Muscle layer of colon (tissue), 2 donors: ENCODE data around the gene PODXL.
"Not testable (repeated sequence)": the region's sequence is repeated elsewhere in the genome, so short reads cannot be mapped to it uniquely, and the experiment has no call there.

Experiments
- H3K27ac ChIP-seq: one replicate; pipeline ENCODE4 v1.7.0; 2013; ENCODE audit warnings: low read depth, mild to moderate bottlenecking, low read length, moderate library complexity
- H3K27me3 ChIP-seq, 2 donors: one replicate each; pipeline ENCODE4 v1.7.0; 2013; ENCODE audit warnings: low read length in 2 of 2, mild to moderate bottlenecking in 2 of 2; ENCODE audit not compliant: insufficient read depth in 2 of 2, control insufficient read depth in 1 of 2
- H3K36me3 ChIP-seq: one replicate; pipeline ENCODE4 v1.7.0; 2013; ENCODE audit warnings: mild to moderate bottlenecking, low read length; ENCODE audit not compliant: insufficient read depth
- H3K4me1 ChIP-seq: one replicate; pipeline ENCODE4 v1.7.0; 2013; ENCODE audit warnings: mild to moderate bottlenecking, low read length; ENCODE audit not compliant: insufficient read depth
- H3K4me3 ChIP-seq, 2 donors: one replicate each; pipeline ENCODE4 v1.7.0; 2013; ENCODE audit warnings: low read length in 2 of 2, low read depth in 1 of 2, mild to moderate bottlenecking in 1 of 2, moderate library complexity in 1 of 2
- H3K9ac ChIP-seq: one replicate; pipeline ENCODE4 v1.7.0; 2013; ENCODE audit warnings: low read length
- H3K9me3 ChIP-seq: one replicate; pipeline ENCODE4 v1.7.0; 2013; ENCODE audit warnings: mild to moderate bottlenecking, low read length
- donor health status: abdominal sarcoma.
- donor health status: Adenocarcinoma of cecum.

PODXL gene

DNA sequence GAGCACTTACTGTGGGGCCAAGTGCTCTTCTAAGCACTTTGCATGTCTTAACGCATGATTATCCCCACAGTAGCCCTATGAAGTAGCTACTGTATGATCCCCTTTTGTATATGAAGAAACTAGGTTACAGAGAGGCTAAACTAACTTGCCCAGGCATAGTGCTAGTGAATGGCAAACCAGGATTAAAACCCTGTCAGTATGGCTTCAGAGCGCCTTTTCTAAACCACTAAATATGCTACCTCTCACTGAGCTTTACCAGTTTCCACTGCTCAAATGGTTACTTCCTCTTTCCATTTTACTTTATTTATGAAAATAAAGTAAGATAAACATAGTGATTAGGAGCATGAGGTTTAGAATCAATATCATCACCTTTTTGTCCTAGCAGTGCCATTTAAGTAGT is 73.6 kb downstream of the PODXL start:
- Histone ChIP-seq H3K27ac (no peak overlapping the region), H3K9ac (no peak overlapping the region)

DNA sequence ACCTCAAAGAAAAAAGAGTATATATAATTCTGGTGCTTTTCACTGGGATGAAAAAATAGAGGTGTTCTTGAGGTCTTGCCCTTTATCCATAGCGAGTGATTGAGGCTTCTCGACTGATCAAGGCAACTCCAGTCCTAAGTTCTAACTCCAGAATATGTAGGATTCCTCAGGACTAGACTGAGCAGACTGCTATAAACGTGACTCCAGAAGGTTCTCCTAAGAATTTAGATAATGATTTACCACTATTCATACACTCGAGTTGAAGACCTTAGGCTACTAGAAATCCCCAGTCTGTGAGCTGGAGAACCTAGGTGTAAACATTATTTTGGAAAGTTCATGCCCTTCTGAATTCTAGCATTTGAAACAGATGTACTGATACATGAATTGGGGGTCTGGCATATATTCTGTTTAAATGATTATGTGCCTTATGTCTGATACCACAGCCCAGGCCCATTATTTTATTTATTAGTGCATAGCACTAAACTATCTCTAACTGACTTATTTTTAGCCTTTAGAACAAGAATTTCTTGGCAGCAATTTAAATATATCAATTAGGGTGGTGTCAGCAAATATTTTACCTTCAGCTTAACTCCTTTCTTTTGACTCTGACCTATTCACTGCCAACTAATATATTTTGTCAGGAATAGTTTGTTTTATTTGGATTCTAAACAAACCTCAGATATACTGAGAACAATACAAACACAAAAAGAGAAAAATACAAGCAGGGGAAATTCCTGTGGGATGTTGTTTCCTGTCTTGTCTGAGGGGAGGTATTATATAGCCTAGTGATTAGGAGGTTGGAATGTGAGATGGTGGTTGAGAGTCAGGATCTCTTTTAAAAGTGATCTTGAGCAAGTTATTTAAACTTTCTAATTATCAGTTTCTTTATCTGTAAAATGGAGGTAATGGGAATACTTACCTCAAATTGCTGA is 75.8 kb downstream of the PODXL start:
- Histone ChIP-seq H3K9ac (no peak overlapping the region), H3K36me3 (peaks cover 16% of the 10 kb centered on the region), H3K9me3 (no peaks in the 10 kb centered on the region), H3K4me3 (no peak overlapping the region), H3K27me3 (no peaks in the 10 kb centered on the region), H3K27ac (no peak overlapping the region), H3K4me1 (no peaks in the 10 kb centered on the region)

More for the DNA sequence above, 73.6 kb downstream of the PODXL start:
- Histone ChIP-seq H3K27me3 (no peaks in the 10 kb centered on the region), H3K36me3 (peaks cover 16% of the 10 kb centered on the region), H3K9me3 (no peaks in the 10 kb centered on the region), H3K4me3 (no peak overlapping the region), H3K4me1 (no peaks in the 10 kb centered on the region)

DNA sequence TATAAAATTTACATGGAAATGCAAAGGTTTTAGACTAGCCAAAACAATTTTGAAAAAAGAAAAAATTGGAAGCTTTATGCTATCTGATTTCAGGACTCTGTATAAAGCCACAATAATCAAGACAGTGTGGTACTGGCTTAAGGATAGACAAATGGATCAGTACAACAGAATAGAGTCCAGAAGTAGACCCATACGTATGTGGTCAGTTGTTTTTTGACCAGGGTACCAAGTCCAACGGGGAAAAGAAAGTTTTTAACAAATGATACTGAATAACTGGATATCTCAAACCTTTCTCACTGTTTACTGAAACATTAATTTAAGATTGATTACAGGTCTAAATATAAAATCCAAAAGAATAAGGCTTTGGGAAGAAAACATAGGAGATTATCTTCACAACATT is 79.7 kb downstream of the PODXL start:
- Histone ChIP-seq H3K9ac (no peak overlapping the region), H3K4me1 (no peaks in the 10 kb centered on the region), H3K27ac (no peak overlapping the region), H3K27me3 (no peaks in the 10 kb centered on the region), H3K9me3 (no peaks in the 10 kb centered on the region), H3K4me3 (no peak overlapping the region), H3K36me3 (peaks cover 11% of the 10 kb centered on the region)

DNA sequence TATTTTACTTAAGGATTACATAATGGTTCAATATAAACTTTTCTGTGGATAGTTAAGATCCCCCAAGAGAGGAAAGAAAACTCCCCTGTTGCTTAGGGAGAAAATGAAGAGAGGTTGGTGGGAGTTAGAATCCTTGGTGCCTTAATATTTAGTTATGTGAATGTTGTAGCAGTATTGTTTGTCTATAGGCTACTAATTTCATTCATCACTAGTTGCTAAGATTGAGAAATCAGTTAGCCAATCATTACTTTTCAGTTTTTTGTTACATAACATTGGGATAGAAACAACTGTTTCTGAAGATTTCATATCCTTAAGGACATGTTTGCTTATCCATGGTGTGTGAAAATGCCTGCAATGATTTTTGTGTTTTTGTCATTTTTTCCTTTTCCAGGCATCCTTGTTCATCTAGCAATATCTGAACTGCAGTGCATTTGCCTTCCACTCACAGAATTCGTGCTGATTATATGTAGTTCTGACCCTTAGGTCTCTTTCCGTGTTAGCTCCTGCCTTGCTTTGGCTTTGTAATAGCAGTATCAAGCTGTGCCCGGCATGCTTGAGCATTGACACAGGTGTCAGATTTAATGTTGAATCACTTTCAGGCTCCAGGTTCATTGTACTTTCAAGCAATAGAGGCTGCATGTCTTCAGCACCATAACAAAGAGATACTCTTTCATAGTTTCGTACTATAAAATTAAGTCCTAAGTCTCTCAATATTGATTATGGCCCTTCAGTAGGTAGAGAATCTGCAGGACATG is 85.0 kb downstream of the PODXL start:
- Histone ChIP-seq H3K27ac (no peak overlapping the region), H3K4me1 (no peaks in the 10 kb centered on the region), H3K4me3 (no peak overlapping the region), H3K9me3 (no peaks in the 10 kb centered on the region), H3K9ac (no peak overlapping the region), H3K36me3 (peaks cover 31% of the 10 kb centered on the region), H3K27me3 (no peaks in the 10 kb centered on the region)

DNA sequence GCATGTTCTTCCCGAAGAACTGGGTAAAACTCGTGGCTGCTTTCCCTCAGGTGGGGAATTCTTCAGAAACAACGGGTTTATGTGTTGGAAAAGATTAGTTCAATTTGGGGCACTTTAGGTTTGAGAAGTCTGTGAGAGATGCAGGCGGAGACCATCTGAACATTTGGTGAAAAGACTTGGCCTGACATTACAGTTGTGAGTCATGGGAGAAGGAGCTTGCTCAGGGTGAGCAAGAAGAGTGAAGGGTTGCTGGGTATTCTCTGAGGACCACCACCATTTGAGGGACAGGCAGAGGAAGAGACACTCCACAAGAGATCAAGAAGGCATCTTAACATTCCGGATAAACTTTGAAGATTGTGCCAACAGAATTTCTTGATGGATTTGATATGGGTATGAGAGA is 88.6 kb downstream of the PODXL start:
- H3K9me3 ChIP-seq = no peaks in the 10 kb centered on the region
- H3K27ac ChIP-seq = no peak overlapping the region
- no peaks in the 10 kb centered on the region for H3K4me1 ChIP-seq
- H3K9ac ChIP-seq = no peak overlapping the region
- peaks cover 38% of the 10 kb centered on the region for H3K36me3 ChIP-seq
- no peaks in the 10 kb centered on the region for H3K27me3 ChIP-seq
- no peak overlapping the region for H3K4me3 ChIP-seq

DNA sequence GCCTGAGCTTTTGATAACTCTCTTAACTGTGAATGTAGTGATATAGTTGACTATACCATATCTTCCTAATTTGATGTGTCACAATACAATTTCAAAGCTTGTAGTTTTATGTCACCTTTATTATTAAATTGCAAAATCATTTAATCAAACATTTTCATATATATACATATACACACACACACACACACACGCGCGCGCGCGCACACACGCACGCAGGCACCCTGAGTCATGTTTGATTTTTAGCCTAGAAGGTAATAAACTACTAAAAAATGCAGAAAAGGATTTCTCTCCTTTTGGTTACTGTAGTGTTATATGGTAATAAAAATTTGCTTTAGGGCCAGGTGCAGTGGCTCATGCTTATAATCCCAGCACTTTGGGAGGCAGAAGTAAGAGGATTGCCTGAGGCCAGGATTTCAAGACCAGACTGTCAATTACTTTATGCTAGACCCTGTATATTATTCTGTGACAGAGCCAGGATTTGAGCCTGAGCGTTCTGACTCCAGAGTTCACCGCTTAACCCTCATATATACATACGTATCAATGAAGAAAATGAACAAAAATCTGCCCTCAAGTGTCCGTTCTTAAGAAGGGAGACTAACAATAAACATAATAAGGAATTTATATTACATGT is 89.6 kb downstream of the PODXL start:
- Histone ChIP-seq H3K9me3 (no peaks in the 10 kb centered on the region), H3K9ac (no peak overlapping the region), H3K4me1 (no peaks in the 10 kb centered on the region), H3K27ac (no peak overlapping the region), H3K27me3 (no peaks in the 10 kb centered on the region), H3K4me3 (no peak overlapping the region), H3K36me3 (peaks cover 36% of the 10 kb centered on the region)

DNA sequence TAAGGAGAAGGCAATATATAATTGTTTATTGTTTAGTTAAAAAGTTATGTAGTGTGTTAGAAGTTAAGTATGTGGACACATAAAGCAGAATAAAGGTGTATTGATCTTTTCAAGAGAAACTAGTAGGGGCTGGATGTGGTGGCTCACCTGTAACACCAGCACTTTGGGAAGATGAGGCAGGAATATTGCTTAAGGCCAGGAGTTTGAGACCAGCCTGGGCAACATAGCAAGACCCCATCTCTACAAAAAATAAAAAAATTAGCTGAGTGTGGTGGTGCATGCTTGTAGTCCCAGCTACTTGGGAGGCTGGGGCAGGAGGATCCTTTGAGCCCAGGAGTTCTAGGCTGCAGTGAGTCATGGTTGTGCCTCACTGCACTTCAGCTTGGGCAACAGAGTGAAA is 93.7 kb downstream of the PODXL start:
- H3K27ac ChIP-seq, H3K4me3 ChIP-seq, H3K4me1 ChIP-seq, H3K9me3 ChIP-seq, H3K9ac ChIP-seq, H3K27me3 ChIP-seq: not testable (repeated sequence)
- H3K36me3 ChIP-seq = peaks cover 20% of the 10 kb centered on the region

DNA sequence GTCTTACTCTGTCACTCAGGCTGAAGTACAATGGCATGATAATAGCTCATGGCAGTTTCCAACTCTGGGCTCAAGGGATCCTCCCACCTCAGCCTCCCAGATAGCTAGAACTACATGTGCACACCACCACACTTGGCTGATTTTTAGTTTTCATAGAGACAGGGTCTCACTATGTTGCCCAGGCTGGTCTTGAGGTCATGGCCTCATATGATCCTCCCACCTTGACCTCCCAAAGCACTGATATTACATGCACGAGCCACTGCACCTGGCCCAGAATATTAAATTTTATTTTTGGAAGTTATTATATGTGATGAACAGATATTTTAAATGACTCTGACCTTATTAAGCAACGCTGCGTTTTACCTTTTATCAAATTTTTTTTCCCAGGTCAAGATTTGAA is 94.4 kb downstream of the PODXL start:
- H3K9me3 ChIP-seq = no peaks in the 10 kb centered on the region
- no peak overlapping the region for H3K4me3 ChIP-seq
- H3K27me3 ChIP-seq = no peaks in the 10 kb centered on the region
- H3K27ac ChIP-seq = no peak overlapping the region
- no peak overlapping the region for H3K9ac ChIP-seq
- H3K36me3 ChIP-seq = peaks cover 14% of the 10 kb centered on the region
- no peaks in the 10 kb centered on the region for H3K4me1 ChIP-seq

DNA sequence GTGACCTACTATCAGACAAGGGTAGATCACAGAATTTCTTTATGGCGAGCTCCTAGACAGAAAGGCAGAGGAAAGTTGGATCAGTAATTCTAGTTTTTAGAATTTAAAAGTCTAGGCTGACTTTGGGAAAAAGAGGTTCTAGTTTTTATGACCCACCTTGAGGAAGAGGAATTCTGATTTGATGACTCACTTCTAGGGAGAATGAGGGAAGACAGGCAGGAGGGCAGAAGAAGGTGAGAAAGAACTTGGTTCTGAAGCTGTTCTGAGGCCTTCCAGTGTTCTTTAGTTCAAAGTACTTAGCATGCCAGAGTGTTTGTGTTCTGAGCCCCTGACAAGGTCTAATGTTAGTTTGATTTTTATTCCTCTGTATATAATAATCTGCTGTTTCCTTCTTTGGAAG is 97.2 kb downstream of the PODXL start:
- Histone ChIP-seq H3K27me3 (no peaks in the 10 kb centered on the region), H3K36me3 (peaks cover 4% of the 10 kb centered on the region), H3K9me3 (no peaks in the 10 kb centered on the region), H3K9ac (no peak overlapping the region), H3K27ac (no peak overlapping the region), H3K4me1 (no peaks in the 10 kb centered on the region), H3K4me3 (no peak overlapping the region)

DNA sequence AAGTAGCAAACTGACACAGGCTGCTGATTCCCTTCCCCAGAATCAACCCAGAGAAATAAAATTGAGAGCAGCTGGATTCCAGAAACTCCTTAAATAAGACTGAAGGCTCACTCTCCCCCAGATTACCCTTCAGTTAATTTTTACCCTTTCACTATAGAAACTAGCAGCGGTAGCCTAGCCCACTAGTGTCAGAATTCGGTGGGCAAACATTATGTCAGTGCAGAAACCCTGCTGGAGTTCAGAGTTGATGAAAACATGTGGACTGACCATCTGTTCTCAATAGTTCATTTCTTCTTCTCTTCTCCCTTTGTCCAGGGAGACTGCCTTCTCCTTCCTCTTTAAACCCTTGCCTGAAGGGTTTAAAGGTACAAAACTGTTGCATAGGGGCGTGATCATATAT is 100.1 kb downstream of the PODXL start:
- H3K9me3 ChIP-seq = no peaks in the 10 kb centered on the region
- no peak overlapping the region for H3K4me3 ChIP-seq
- H3K4me1 ChIP-seq = no peaks in the 10 kb centered on the region
- H3K9ac ChIP-seq = no peak overlapping the region
- H3K27ac ChIP-seq = no peak overlapping the region
- H3K36me3 ChIP-seq = no peaks in the 10 kb centered on the region
- H3K27me3 ChIP-seq = no peaks in the 10 kb centered on the region

DNA sequence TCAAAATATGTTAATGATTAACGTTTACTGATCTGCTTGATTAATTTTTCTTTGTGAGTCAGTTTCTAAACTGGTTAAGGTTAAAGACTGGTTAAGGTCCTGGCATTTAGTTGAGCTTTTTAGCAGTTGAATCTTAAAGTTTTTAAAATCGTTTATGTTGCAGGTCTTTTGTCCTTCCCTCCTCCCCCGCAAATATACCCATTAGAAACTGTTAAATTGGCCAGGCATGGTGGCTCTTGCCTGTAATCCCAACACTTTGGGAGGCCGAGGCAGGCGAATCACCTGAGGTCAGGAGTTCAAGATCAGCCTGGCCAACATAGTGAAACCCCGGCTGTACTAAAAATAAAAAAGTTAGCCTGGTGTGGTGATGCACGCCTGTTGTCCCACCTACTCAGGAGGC is 100.9 kb downstream of the PODXL start:
- Histone ChIP-seq H3K4me3 (no peak overlapping the region), H3K36me3 (no peaks in the 10 kb centered on the region), H3K9me3 (no peaks in the 10 kb centered on the region), H3K4me1 (no peaks in the 10 kb centered on the region), H3K9ac (no peak overlapping the region), H3K27me3 (no peaks in the 10 kb centered on the region), H3K27ac (no peak overlapping the region)
